ENCODE results near the gene NAGA.

DNA sequence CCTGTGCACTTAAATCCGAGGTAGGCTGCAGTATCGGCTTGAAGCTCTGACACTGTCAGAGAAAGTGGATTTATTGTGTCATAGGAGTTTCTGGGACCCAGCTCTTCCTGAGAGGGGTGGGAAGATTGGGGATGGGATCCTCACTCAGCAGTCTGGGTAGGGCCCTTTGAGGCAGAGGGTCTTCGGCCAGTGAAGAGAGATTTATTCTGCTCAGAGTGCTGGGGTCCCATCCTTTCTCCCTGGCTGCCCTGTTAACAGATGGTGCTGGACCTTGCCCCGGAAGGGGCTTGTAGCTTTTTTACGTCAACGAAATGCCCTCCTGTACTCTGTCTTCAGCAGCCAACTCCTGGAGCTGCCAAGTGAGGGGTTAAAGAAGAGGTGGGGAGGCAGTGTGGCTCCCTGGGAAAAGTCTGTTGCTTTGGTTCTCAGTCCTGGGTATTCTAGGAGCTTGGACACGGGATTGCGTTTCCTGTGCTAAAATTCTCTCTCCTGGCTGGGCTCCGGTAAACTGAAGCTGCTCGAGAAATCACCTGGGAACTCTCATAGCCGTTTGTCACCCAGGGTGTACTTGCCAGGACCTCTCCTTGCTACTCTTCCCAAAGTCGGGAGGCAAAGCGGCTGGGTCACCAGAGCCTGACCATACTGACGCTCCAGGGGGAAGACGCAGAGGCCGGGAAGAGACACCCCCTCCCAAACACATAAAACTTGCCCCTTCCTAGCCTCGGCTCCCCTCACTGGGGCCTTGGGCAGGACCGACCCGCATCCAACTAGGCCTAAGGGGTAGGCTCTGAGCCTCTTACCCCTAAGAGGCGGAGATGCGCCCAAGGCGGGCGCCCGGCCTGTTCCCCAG is 8.1 kb upstream of the NAGA start:
- TF ChIP-seq, protein P1, sequence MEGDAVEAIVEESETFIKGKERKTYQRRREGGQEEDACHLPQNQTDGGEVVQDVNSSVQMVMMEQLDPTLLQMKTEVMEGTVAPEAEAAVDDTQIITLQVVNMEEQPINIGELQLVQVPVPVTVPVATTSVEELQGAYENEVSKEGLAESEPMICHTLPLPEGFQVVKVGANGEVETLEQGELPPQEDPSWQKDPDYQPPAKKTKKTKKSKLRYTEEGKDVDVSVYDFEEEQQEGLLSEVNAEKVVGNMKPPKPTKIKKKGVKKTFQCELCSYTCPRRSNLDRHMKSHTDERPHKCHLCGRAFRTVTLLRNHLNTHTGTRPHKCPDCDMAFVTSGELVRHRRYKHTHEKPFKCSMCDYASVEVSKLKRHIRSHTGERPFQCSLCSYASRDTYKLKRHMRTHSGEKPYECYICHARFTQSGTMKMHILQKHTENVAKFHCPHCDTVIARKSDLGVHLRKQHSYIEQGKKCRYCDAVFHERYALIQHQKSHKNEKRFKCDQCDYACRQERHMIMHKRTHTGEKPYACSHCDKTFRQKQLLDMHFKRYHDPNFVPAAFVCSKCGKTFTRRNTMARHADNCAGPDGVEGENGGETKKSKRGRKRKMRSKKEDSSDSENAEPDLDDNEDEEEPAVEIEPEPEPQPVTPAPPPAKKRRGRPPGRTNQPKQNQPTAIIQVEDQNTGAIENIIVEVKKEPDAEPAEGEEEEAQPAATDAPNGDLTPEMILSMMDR (IDR thresholded peaks at IDR 0.05; ENCODE audit: poor library complexity): no peak
- no peak for TF ChIP-seq EZH2 (IDR thresholded peaks at IDR 0.05; ENCODE audit: borderline replicate concordance)
